CD4-positive, CD25-positive, alpha-beta regulatory T cell (primary cell): ENCODE results near the gene THSD7A. TPM values are rescaled to one million over a fixed set of nuclear protein-coding genes. Genes with fewer than 3 reads are reported as not detected.
"Not testable (repeated sequence)": the region's sequence is repeated elsewhere in the genome, so short reads cannot be mapped to it uniquely, and the experiment has no call there.

Experiments used
- ATAC-seq, 2 donors: fragments of 150-1000 bp; cut with Tn5 transposase; one replicate each; pipeline ENCODE4 v1.10.0; 2021; ENCODE audit warnings: low read depth in 2 of 2, moderate number of reproducible peaks in 2 of 2, moderate library complexity in 1 of 2
- DNase-seq, 3 donors: peaks; one replicate each; pipeline versions ENCODE4 v3.0.0 to v3.0.0-alpha.2; 2012 to 2022; ENCODE audit warnings: mixed read lengths in 1 of 3
- H3K27ac ChIP-seq: one replicate; pipeline ENCODE4 v1.7.0; 2013; ENCODE audit warnings: mild to moderate bottlenecking, low read length; ENCODE audit not compliant: insufficient read depth, poor library complexity, severe bottlenecking
- H3K27me3 ChIP-seq: one replicate; pipeline ENCODE4 v1.7.0; 2013; ENCODE audit warnings: low read length; ENCODE audit not compliant: control insufficient read depth, insufficient read depth
- H3K36me3 ChIP-seq: one replicate; pipeline ENCODE4 v1.7.0; 2013; ENCODE audit warnings: mild to moderate bottlenecking, low read length, moderate library complexity; ENCODE audit not compliant: control insufficient read depth, insufficient read depth
- H3K4me1 ChIP-seq: 2 replicates; pipeline ENCODE4 v1.7.0; 2013; ENCODE audit warnings: mild to moderate bottlenecking, low read length; ENCODE audit not compliant: insufficient read depth, control insufficient read depth, poor library complexity, severe bottlenecking
- H3K4me3 ChIP-seq: one replicate; pipeline ENCODE4 v1.7.0; 2013; ENCODE audit warnings: low read depth, mild to moderate bottlenecking, low read length, moderate library complexity
- H3K9me3 ChIP-seq, 2 experiments: 1 replicate in 1 of 2; 2 replicates in 1 of 2; pipeline ENCODE4 v1.7.0; 2013; ENCODE audit warnings: low read length in 2 of 2, mild to moderate bottlenecking in 1 of 2, moderate library complexity in 1 of 2; ENCODE audit not compliant: control insufficient read depth in 2 of 2
- H3K27ac Mint-ChIP-seq, 3 donors: one replicate each; pipeline ENCODE4 v1.8.0; 2020 to 2022; ENCODE audit warnings: mild to moderate bottlenecking in 3 of 3, mixed read lengths in 3 of 3, moderate library complexity in 2 of 3
- H3K27me3 Mint-ChIP-seq: one replicate; pipeline ENCODE4 v1.8.0; 2022; ENCODE audit warnings: mild to moderate bottlenecking, mixed read lengths
- H3K36me3 Mint-ChIP-seq: one replicate; pipeline ENCODE4 v1.8.0; 2020; ENCODE audit warnings: mixed read lengths
- H3K4me1 Mint-ChIP-seq, 4 donors: one replicate each; pipeline ENCODE4 v1.8.0; 2020 to 2022; ENCODE audit warnings: mixed read lengths in 4 of 4, mild to moderate bottlenecking in 1 of 4
- H3K4me3 Mint-ChIP-seq, 4 donors: one replicate each; pipeline ENCODE4 v1.8.0; 2020 to 2022; ENCODE audit warnings: mild to moderate bottlenecking in 4 of 4, mixed read lengths in 4 of 4, moderate library complexity in 3 of 4
- H3K9me3 Mint-ChIP-seq, 7 donors: one replicate each; pipeline ENCODE4 v1.8.0; 2020 to 2022; ENCODE audit warnings: mixed read lengths in 7 of 7, mild to moderate bottlenecking in 3 of 7, moderate library complexity in 2 of 7
- polyA plus RNA-seq, 4 donors: library from polyadenylated mRNA; unstranded; fragments of 300-500 nt; fragmentation: Illumina TruSeq; gene quantifications; one replicate each; pipeline ENCODE4 v1.2.3, GENCODE V29; 2021
- total RNA-seq: library from RNA; stranded (reverse); gene quantifications from one replicate; pipeline ENCODE4 v1.2.3, GENCODE V29; 2022

Gene THSD7A
- total and polyA plus RNA-seq, 5 donors from 2014 or later, result 0.02 TPM; not detected in 4

- ATAC-seq, result no peak
- Mint-ChIP-seq H3K4me3 (no peak overlapping the region), H3K36me3 (no peaks in the 10 kb centered on the region), H3K4me1 (no peaks in the 10 kb centered on the region), H3K27me3 (no peaks in the 10 kb centered on the region), H3K9me3 (peaks cover 0 to 7% (median 2%) of the 10 kb centered on the region in 7 donors), H3K27ac (no peak overlapping the region)
- no peaks in the 10 kb centered on the region for H3K9me3 ChIP-seq
- no peaks in the 10 kb centered on the region for H3K27me3 ChIP-seq
- H3K36me3 ChIP-seq, result no peaks in the 10 kb centered on the region
- H3K4me3 ChIP-seq, result no peak overlapping the region
- no peak for DNase-seq
- no peaks in the 10 kb centered on the region for H3K4me1 ChIP-seq
- H3K27ac ChIP-seq, result no peak overlapping the region
Measured at GRCh38 chr7:11538751-11539299, 293.2 kb downstream of the THSD7A start.

GRCh38 chr7:11533229-11533820 lies 298.7 kb downstream of the THSD7A start:
- no peak for DNase-seq
- H3K4me1 ChIP-seq, result no peaks in the 10 kb centered on the region
- H3K27me3 ChIP-seq, result no peaks in the 10 kb centered on the region
- H3K27me3 Mint-ChIP-seq, result no peaks in the 10 kb centered on the region
- H3K9me3 Mint-ChIP-seq, result peaks cover 0 to 5% (median 0%) of the 10 kb centered on the region in 7 donors
- H3K27ac Mint-ChIP-seq, result no peak overlapping the region
- H3K36me3 Mint-ChIP-seq, result no peaks in the 10 kb centered on the region
- H3K27ac ChIP-seq, result no peak overlapping the region
- no peaks in the 10 kb centered on the region for H3K4me1 Mint-ChIP-seq
- H3K4me3 Mint-ChIP-seq, result no peak overlapping the region
- no peaks in the 10 kb centered on the region for H3K36me3 ChIP-seq
- ATAC-seq, result no peak
- no peaks in the 10 kb centered on the region for H3K9me3 ChIP-seq
- H3K4me3 ChIP-seq, result no peak overlapping the region

- no peaks in the 10 kb centered on the region for H3K36me3 ChIP-seq
- DNase-seq, result no peak
- H3K9me3 ChIP-seq, result no peaks in the 10 kb centered on the region
- Mint-ChIP-seq H3K9me3 (peaks cover 0 to 2% (median 0%) of the 10 kb centered on the region in 7 donors), H3K27me3 (no peaks in the 10 kb centered on the region), H3K4me3 (no peak overlapping the region), H3K36me3 (no peaks in the 10 kb centered on the region), H3K4me1 (no peaks in the 10 kb centered on the region), H3K27ac (no peak overlapping the region)
- ATAC-seq, result no peak
- no peaks in the 10 kb centered on the region for H3K4me1 ChIP-seq
- H3K27me3 ChIP-seq, result no peaks in the 10 kb centered on the region
- no peak overlapping the region for H3K27ac ChIP-seq
- no peak overlapping the region for H3K4me3 ChIP-seq
Measured at GRCh38 chr7:11529382-11529781, 302.6 kb downstream of the THSD7A start.

GRCh38 chr7:11527707-11528106 lies 304.3 kb downstream of the THSD7A start:
- Mint-ChIP-seq H3K27ac (no peak overlapping the region), H3K27me3 (no peaks in the 10 kb centered on the region), H3K4me3 (no peak overlapping the region), H3K9me3 (peaks cover 0 to 2% (median 0%) of the 10 kb centered on the region in 7 donors), H3K4me1 (no peaks in the 10 kb centered on the region), H3K36me3 (no peaks in the 10 kb centered on the region)
- H3K27ac ChIP-seq, result no peak overlapping the region
- DNase-seq, result no peak
- no peak for ATAC-seq
- no peaks in the 10 kb centered on the region for H3K9me3 ChIP-seq
- no peaks in the 10 kb centered on the region for H3K4me1 ChIP-seq
- H3K27me3 ChIP-seq, result no peaks in the 10 kb centered on the region
- no peak overlapping the region for H3K4me3 ChIP-seq
- H3K36me3 ChIP-seq, result no peaks in the 10 kb centered on the region

- H3K27ac Mint-ChIP-seq, result no peak overlapping the region
Measured at GRCh38 chr7:11524476-11525397, 307.3 kb downstream of the THSD7A start.

GRCh38 chr7:11521964-11522499 lies 310.0 kb downstream of the THSD7A start:
- not testable (repeated sequence) for H3K27me3 Mint-ChIP-seq, H3K36me3 ChIP-seq, H3K27me3 ChIP-seq, DNase-seq, H3K4me3 Mint-ChIP-seq, H3K36me3 Mint-ChIP-seq, H3K4me1 ChIP-seq, H3K27ac Mint-ChIP-seq, H3K9me3 Mint-ChIP-seq, H3K4me1 Mint-ChIP-seq, ATAC-seq, H3K9me3 ChIP-seq, H3K4me3 ChIP-seq, H3K27ac ChIP-seq

More at GRCh38 chr7:11524476-11525397, 307.3 kb downstream of the THSD7A start:
- peaks cover 0 to 3% (median 0%) of the 10 kb centered on the region in 7 donors for H3K9me3 Mint-ChIP-seq
- Histone ChIP-seq H3K27me3 (no peaks in the 10 kb centered on the region), H3K9me3 (no peaks in the 10 kb centered on the region), H3K27ac (no peak overlapping the region), H3K4me1 (no peaks in the 10 kb centered on the region), H3K36me3 (no peaks in the 10 kb centered on the region), H3K4me3 (no peak overlapping the region)
- H3K4me3 Mint-ChIP-seq, result no peak overlapping the region
- DNase-seq (no peak), ATAC-seq (no peak)
- no peaks in the 10 kb centered on the region for H3K4me1 Mint-ChIP-seq
- no peaks in the 10 kb centered on the region for H3K36me3 Mint-ChIP-seq
- no peaks in the 10 kb centered on the region for H3K27me3 Mint-ChIP-seq

GRCh38 chr7:11517853-11518252 lies 314.1 kb downstream of the THSD7A start:
- no peaks in the 10 kb centered on the region for H3K27me3 Mint-ChIP-seq
- no peak overlapping the region for H3K27ac Mint-ChIP-seq
- H3K4me3 ChIP-seq, result no peak overlapping the region
- no peaks in the 10 kb centered on the region for H3K9me3 ChIP-seq
- H3K36me3 Mint-ChIP-seq, result no peaks in the 10 kb centered on the region
- no peaks in the 10 kb centered on the region for H3K27me3 ChIP-seq
- no peaks in the 10 kb centered on the region for H3K36me3 ChIP-seq
- H3K9me3 Mint-ChIP-seq, result peaks cover 0 to 6% (median 0%) of the 10 kb centered on the region in 7 donors
- no peak overlapping the region for H3K4me3 Mint-ChIP-seq
- no peak overlapping the region for H3K27ac ChIP-seq
- no peaks in the 10 kb centered on the region for H3K4me1 ChIP-seq
- no peak for ATAC-seq
- DNase-seq, result no peak
- no peaks in the 10 kb centered on the region for H3K4me1 Mint-ChIP-seq
